GM23338 (cell line): ENCODE results near the gene ST3GAL4. TPM values are rescaled to one million over a fixed set of nuclear protein-coding genes. Genes with fewer than 3 reads are reported as not detected.

ENCODE experiments used
- ATAC-seq: fragments of 200-7000 bp; cut with Tn5 transposase; 3 replicates; pipeline ENCODE4 v1.9.1; 2020
- DNase-seq: peaks from one replicate; pipeline ENCODE4 v3.0.0-alpha.2; 2015; ENCODE audit warnings: low spot score
- H2AFZ ChIP-seq: fragments of 200-600 bp; sonication (generic); 2 replicates; pipeline ENCODE4 v1.8.0; 2016; ENCODE audit warnings: antibody characterized with exemption, mild to moderate bottlenecking, moderate library complexity
- H3F3A ChIP-seq: fragments of 200-600 bp; sonication (generic); replicated peaks from 2 replicates; pipeline ENCODE4 v1.8.0; 2017; ENCODE audit warnings: antibody characterized with exemption, mixed run types, low read depth
- H3K27ac ChIP-seq: fragments of 200-600 bp; sonication (generic); 2 replicates; pipeline ENCODE4 v1.6.1; 2016; ENCODE audit warnings: low read depth
- H3K27me3 ChIP-seq: fragments of 200-600 bp; sonication (generic); 2 replicates; pipeline ENCODE4 v1.8.0; 2016; ENCODE audit warnings: mild to moderate bottlenecking, mixed run types, moderate library complexity; ENCODE audit not compliant: insufficient read depth
- H3K36me3 ChIP-seq: fragments of 200-600 bp; sonication (generic); 2 replicates; pipeline ENCODE4 v1.8.0; 2016; ENCODE audit warnings: mild to moderate bottlenecking; ENCODE audit not compliant: insufficient read depth
- H3K4me1 ChIP-seq: fragments of 200-600 bp; sonication (generic); 2 replicates; pipeline ENCODE4 v1.8.0; 2016; ENCODE audit warnings: mild to moderate bottlenecking, moderate library complexity; ENCODE audit not compliant: insufficient read depth
- H3K4me2 ChIP-seq: fragments of 200-600 bp; sonication (generic); 2 replicates; pipeline ENCODE4 v1.7.1; 2017; ENCODE audit warnings: mixed run types
- H3K4me3 ChIP-seq: fragments of 200-600 bp; sonication (generic); 2 replicates; pipeline ENCODE4 v1.6.1; 2016; ENCODE audit warnings: mixed run types
- H3K79me2 ChIP-seq: fragments of 200-600 bp; sonication (generic); replicated peaks from 2 replicates; pipeline ENCODE4 v1.8.0; 2017; ENCODE audit warnings: mild to moderate bottlenecking; ENCODE audit not compliant: insufficient read depth
- H3K9me2 ChIP-seq: fragments of 200-600 bp; sonication (generic); 2 replicates; pipeline ENCODE4 v1.8.0; 2017; ENCODE audit not compliant: insufficient read depth
- H4K20me1 ChIP-seq: fragments of 200-600 bp; sonication (generic); replicated peaks from 2 replicates; pipeline ENCODE4 v1.8.0; 2017; ENCODE audit warnings: mild to moderate bottlenecking; ENCODE audit not compliant: insufficient read depth
- H3K27ac Mint-ChIP-seq: 2 replicates; pipeline ENCODE4 v1.8.0; 2020; ENCODE audit warnings: inconsistent platforms, mild to moderate bottlenecking, moderate library complexity, mixed read lengths
- H3K27me3 Mint-ChIP-seq: 3 replicates; pipeline ENCODE4 v1.8.0; 2022; ENCODE audit warnings: low read depth, mild to moderate bottlenecking, moderate library complexity, mixed read lengths, inconsistent platforms; ENCODE audit not compliant: insufficient read depth, poor library complexity
- H3K36me3 Mint-ChIP-seq: 3 replicates; pipeline ENCODE4 v1.8.0; 2021; ENCODE audit warnings: low read depth, mild to moderate bottlenecking, inconsistent platforms, moderate library complexity, mixed read lengths
- H3K4me1 Mint-ChIP-seq: 3 replicates; pipeline ENCODE4 v1.8.0; 2020; ENCODE audit warnings: mild to moderate bottlenecking, inconsistent platforms, mixed read lengths
- H3K4me3 Mint-ChIP-seq: 3 replicates; pipeline ENCODE4 v1.8.0; 2021; ENCODE audit warnings: moderate library complexity, mild to moderate bottlenecking, inconsistent platforms, mixed read lengths
- H3K9me3 Mint-ChIP-seq: 3 replicates; pipeline ENCODE4 v1.8.0; 2020; ENCODE audit warnings: moderate library complexity, mild to moderate bottlenecking, inconsistent platforms, mixed read lengths
- CREB1 ChIP-seq: fragments of 250-450 bp; sonication (Bioruptor Pico); IDR thresholded peaks from 2 replicates; pipeline ENCODE4 v1.5.0; 2020; ENCODE audit warnings: low read depth, mild to moderate bottlenecking, moderate library complexity
- EZH2phosphoT487 ChIP-seq: fragments of 200-600 bp; sonication (generic); IDR thresholded peaks from one replicate; pipeline ENCODE4 v1.8.1; 2018; ENCODE audit warnings: antibody characterized with exemption; ENCODE audit not compliant: unreplicated experiment
- JUNB ChIP-seq: IDR thresholded peaks from one replicate; pipeline ENCODE4 v1.6.1; 2016; ENCODE audit warnings: antibody characterized with exemption; ENCODE audit not compliant: unreplicated experiment
- POLR2AphosphoS5 ChIP-seq: IDR thresholded peaks from 2 replicates; pipeline ENCODE4 v1.6.1; 2016; ENCODE audit warnings: antibody characterized with exemption, low read depth
- REST ChIP-seq: IDR thresholded peaks from one replicate; pipeline ENCODE4 v1.6.1; 2018; ENCODE audit warnings: antibody characterized with exemption; ENCODE audit not compliant: unreplicated experiment
- STAT1 ChIP-seq: IDR thresholded peaks from one replicate; pipeline ENCODE4 v1.6.1; 2016; ENCODE audit warnings: antibody characterized with exemption; ENCODE audit not compliant: unreplicated experiment
- ZNF114 ChIP-seq: fragments of 250-450 bp; sonication (Bioruptor Pico); IDR thresholded peaks from 2 replicates; pipeline ENCODE4 v1.5.0; 2020; ENCODE audit warnings: mild to moderate bottlenecking, moderate library complexity
- ZNF462 ChIP-seq: fragments of 250-450 bp; sonication (Bioruptor Pico); IDR thresholded peaks from 2 replicates; pipeline ENCODE4 v1.5.0; 2020; ENCODE audit warnings: mild to moderate bottlenecking, moderate library complexity
- polyA plus RNA-seq: library from polyadenylated mRNA; unstranded; fragments of >200 nt; fragmentation: Nextera tagmentation; extraction: Ambion mirVana; gene quantifications from 2 replicates; pipeline ENCODE4 v1.2.1, GENCODE V29; 2016
- total RNA-seq: library from RNA; depleted of rRNA; stranded (reverse); fragments of >200 nt; shearing (Covaris generic); gene quantifications from 2 replicates; pipeline ENCODE4 v1.2.3, GENCODE V29; 2014

The ST3GAL4 gene
- total and polyA plus RNA-seq, 2 experiments from 2014 or later = 10.1 to 28.0 TPM

- Histone ChIP-seq H2AFZ (no peak overlapping the region), H3K9me2 (no peaks in the 10 kb centered on the region), H3K79me2 (no peaks in the 10 kb centered on the region), H3K27ac (peak overlapping the region; percentile 37; the same call in 1 of the 2 replicates), H3K4me3 (no peak overlapping the region), H3K4me2 (0 out of 2 replicates have a peak overlapping the region, but pooled peaks have one; percentile 38), H3K4me1 (peaks cover 16% of the 10 kb centered on the region), H3F3A (0 out of 2 replicates have a peak, but pooled peaks cover 3% of the 10 kb centered on the region), H3K36me3 (no peaks in the 10 kb centered on the region), H3K27me3 (no peaks in the 10 kb centered on the region), H4K20me1 (no peaks in the 10 kb centered on the region)
- H3K27ac Mint-ChIP-seq = no peak overlapping the region
- peaks cover 29% of the 10 kb centered on the region for H3K4me1 Mint-ChIP-seq
- peaks cover 1% of the 10 kb centered on the region; the same call in 1 of the 3 replicates for H3K36me3 Mint-ChIP-seq
- no peak overlapping the region for H3K4me3 Mint-ChIP-seq
- peaks cover 5% of the 10 kb centered on the region; the same call in 1 of the 3 replicates for H3K9me3 Mint-ChIP-seq
- DNase-seq = peak; percentile 54
- TF ChIP-seq EZH2phosphoT487 = no peak
- no peak for TF ChIP-seq STAT1
- TF ChIP-seq POLR2AphosphoS5 = no peak
- no peak for TF ChIP-seq REST
- no peak for TF ChIP-seq ZNF462 (CRISPR knock-in tag)
- no peak for TF ChIP-seq ZNF114 (CRISPR knock-in tag)
- TF ChIP-seq CREB1 (CRISPR knock-in tag) = no peak
- TF ChIP-seq JUNB = no peak
- peak; percentile 62 for ATAC-seq
- H3K27me3 Mint-ChIP-seq = peaks cover 7% of the 10 kb centered on the region
Measured at GRCh38 chr11:126403022-126403581, 47.6 kb downstream of the ST3GAL4 start.
